Measurements from ENCODE around the gene STX1B. TPM values are rescaled to one million over a fixed set of nuclear protein-coding genes. Genes with fewer than 3 reads are reported as not detected.

The STX1B gene
- total RNA-seq, 4 donors from 2014 or later, result 0.92 to 2.6 (median 1.8) TPM

GRCh38 chr16:31006086-31006385 is 4.4 kb downstream of the STX1B start:
- DNase-seq (ENCODE audit: extremely low spot score), result no peak
- intact Hi-C loops (cut with DNase I), result no loop called here
- H3K27me3 ChIP-seq, result peaks cover 0 to 52% (median 10%) of the 10 kb centered on the region in 4 donors
- H3K36me3 ChIP-seq, result no peaks in the 10 kb centered on the region
- H3K9me3 ChIP-seq, result no peaks in the 10 kb centered on the region
- no peak overlapping the region for H3K27ac ChIP-seq (replicated peaks in 1 of 4)
- WGBS, result 57% methylated on average over 7 of the region's 7 CpGs
- H3K4me3 ChIP-seq, result no peak overlapping the region
- TF ChIP-seq POLR2A (IDR thresholded peaks at IDR 0.05; ENCODE audit: low read depth) (no peak), EP300 (IDR thresholded peaks at IDR 0.05) (no peak), POLR2AphosphoS5 (IDR thresholded peaks at IDR 0.05) (no peak), CTCF (IDR thresholded peaks at IDR 0.05) (no peak)
- peaks cover 0 to 12% (median 8%) of the 10 kb centered on the region in 4 donors for H3K4me1 ChIP-seq

GRCh38 chr16:31005350-31006085 is 4.9 kb downstream of the STX1B start:
- 73% methylated on average over 16 of the region's 16 CpGs for WGBS
- no peak for DNase-seq (ENCODE audit: extremely low spot score)
- H3K9me3 ChIP-seq, result no peaks in the 10 kb centered on the region
- H3K27ac ChIP-seq (replicated peaks in 1 of 4), result no peak overlapping the region
- H3K4me3 ChIP-seq, result no peak overlapping the region
- no peaks in the 10 kb centered on the region for H3K36me3 ChIP-seq
- intact Hi-C loops (cut with DNase I), result no loop called here
- peaks cover 0 to 7% (median 3%) of the 10 kb centered on the region in 4 donors for H3K4me1 ChIP-seq
- peaks cover 0 to 46% (median 6%) of the 10 kb centered on the region in 4 donors for H3K27me3 ChIP-seq
- TF ChIP-seq CTCF (IDR thresholded peaks at IDR 0.05) (no peak), EP300 (IDR thresholded peaks at IDR 0.05) (no peak), POLR2A (IDR thresholded peaks at IDR 0.05; ENCODE audit: low read depth) (no peak), POLR2AphosphoS5 (IDR thresholded peaks at IDR 0.05) (no peak)

GRCh38 chr16:31004658-31005057 is 5.8 kb downstream of the STX1B start:
- H3K27ac ChIP-seq (replicated peaks in 1 of 4), result no peak overlapping the region
- no peak overlapping the region for H3K4me3 ChIP-seq
- no peak for DNase-seq (ENCODE audit: extremely low spot score)
- TF ChIP-seq POLR2A (IDR thresholded peaks at IDR 0.05; ENCODE audit: low read depth) (no peak), CTCF (IDR thresholded peaks at IDR 0.05) (no peak), POLR2AphosphoS5 (IDR thresholded peaks at IDR 0.05) (no peak), EP300 (IDR thresholded peaks at IDR 0.05) (no peak)
- intact Hi-C loops (cut with DNase I), result no loop called here
- H3K4me1 ChIP-seq, result no peaks in the 10 kb centered on the region
- H3K27me3 ChIP-seq, result peaks cover 0 to 38% (median 4%) of the 10 kb centered on the region in 4 donors
- no peaks in the 10 kb centered on the region for H3K9me3 ChIP-seq
- H3K36me3 ChIP-seq, result no peaks in the 10 kb centered on the region
- 83% methylated on average over 2 of the region's 2 CpGs for WGBS

DNA sequence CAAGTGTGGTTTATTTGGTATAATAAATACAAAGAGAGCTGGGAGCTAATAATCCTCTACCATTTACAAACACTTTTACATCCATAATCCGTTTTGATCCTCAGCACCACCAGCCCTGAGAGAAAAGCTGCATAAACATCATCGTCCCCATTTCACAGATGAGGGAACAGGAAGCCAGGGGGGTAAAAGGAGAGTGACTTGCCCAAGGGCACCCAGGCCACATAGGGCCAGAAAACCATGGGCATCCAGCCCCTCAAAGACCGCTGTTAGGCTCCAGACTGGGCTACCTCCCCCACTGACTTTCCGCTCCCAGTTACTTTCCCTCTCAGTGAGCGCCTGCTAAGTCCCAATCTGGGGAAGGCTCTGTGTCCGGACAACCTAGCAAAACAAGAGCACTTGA is 6.7 kb downstream of the STX1B start:
- Histone ChIP-seq H3K36me3 (no peaks in the 10 kb centered on the region), H3K27ac (replicated peaks in 1 of 4) (no peak overlapping the region), H3K4me1 (no peaks in the 10 kb centered on the region), H3K4me3 (no peak overlapping the region), H3K27me3 (peaks cover 0 to 29% (median 3%) of the 10 kb centered on the region in 4 donors), H3K9me3 (no peaks in the 10 kb centered on the region)
- 93% methylated on average over 6 of the region's 6 CpGs for WGBS
- no peak for DNase-seq (ENCODE audit: extremely low spot score)
- TF ChIP-seq EP300 (IDR thresholded peaks at IDR 0.05) (no peak), POLR2AphosphoS5 (IDR thresholded peaks at IDR 0.05) (no peak), CTCF (IDR thresholded peaks at IDR 0.05) (no peak), POLR2A (IDR thresholded peaks at IDR 0.05; ENCODE audit: low read depth) (no peak)
- intact Hi-C loops (cut with DNase I), result no loop called here

Measured in esophagus muscularis mucosa (tissue), 4 donors.